Measurements from ENCODE around the gene VIPR2. TPM values are rescaled to one million over a fixed set of nuclear protein-coding genes. Genes with fewer than 3 reads are reported as not detected.
"Not testable (repeated sequence)": the region's sequence is repeated elsewhere in the genome, so short reads cannot be mapped to it uniquely, and the experiment has no call there.

VIPR2 gene
- total RNA-seq, 2 donors from 2014 or later, result 0.46 to 3.0 TPM

- Mint-ChIP-seq H3K9me3 (no peaks in the 10 kb centered on the region), H3K36me3 (ENCODE audit: insufficient read depth in 2 of 2) (no peaks in the 10 kb centered on the region), H3K27me3 (ENCODE audit: low read depth) (no peaks in the 10 kb centered on the region), H3K4me3 (no peak overlapping the region), H3K27ac (no peak overlapping the region), H3K4me1 (ENCODE audit: low read depth) (no peaks in the 10 kb centered on the region)
- DNase-seq, result no peak
- ATAC-seq (replicated peaks in 1 of 2), result no peak
These were observed 21.9 kb upstream of the VIPR2 start for GRCh38 chr7:159166530-159166929.

- H3K4me1 Mint-ChIP-seq (ENCODE audit: low read depth), result no peaks in the 10 kb centered on the region
- H3K9me3 Mint-ChIP-seq, result no peaks in the 10 kb centered on the region
- DNase-seq (no peak), ATAC-seq (replicated peaks in 1 of 2) (no peak)
- no peaks in the 10 kb centered on the region for H3K36me3 Mint-ChIP-seq (ENCODE audit: insufficient read depth in 2 of 2)
- no peaks in the 10 kb centered on the region for H3K27me3 Mint-ChIP-seq (ENCODE audit: low read depth)
- H3K4me3 Mint-ChIP-seq, result no peak overlapping the region
- no peak overlapping the region for H3K27ac Mint-ChIP-seq
These were observed 20.7 kb upstream of the VIPR2 start for GRCh38 chr7:159165352-159165751.

- not testable (repeated sequence) for H3K4me3 Mint-ChIP-seq; ATAC-seq (replicated peaks in 1 of 2); H3K36me3 Mint-ChIP-seq (ENCODE audit: insufficient read depth in 2 of 2); H3K9me3 Mint-ChIP-seq; H3K27ac Mint-ChIP-seq; H3K27me3 Mint-ChIP-seq (ENCODE audit: low read depth); H3K4me1 Mint-ChIP-seq (ENCODE audit: low read depth); DNase-seq
These were observed 19.1 kb upstream of the VIPR2 start for GRCh38 chr7:159163703-159164301.

- H3K36me3 Mint-ChIP-seq (ENCODE audit: insufficient read depth in 2 of 2); H3K27me3 Mint-ChIP-seq (ENCODE audit: low read depth); DNase-seq; ATAC-seq (replicated peaks in 1 of 2); H3K4me1 Mint-ChIP-seq (ENCODE audit: low read depth); H3K9me3 Mint-ChIP-seq; H3K4me3 Mint-ChIP-seq; H3K27ac Mint-ChIP-seq: not testable (repeated sequence)
These were observed 17.5 kb upstream of the VIPR2 start for GRCh38 chr7:159162050-159162626.

GRCh38 chr7:159160450-159160849 lies 15.8 kb upstream of the VIPR2 start:
- ATAC-seq (replicated peaks in 1 of 2), result no peak
- Mint-ChIP-seq H3K4me3 (no peak overlapping the region), H3K4me1 (ENCODE audit: low read depth) (no peaks in the 10 kb centered on the region), H3K36me3 (ENCODE audit: insufficient read depth in 2 of 2) (no peaks in the 10 kb centered on the region), H3K9me3 (no peaks in the 10 kb centered on the region), H3K27me3 (ENCODE audit: low read depth) (no peaks in the 10 kb centered on the region), H3K27ac (no peak overlapping the region)
- no peak for DNase-seq

GRCh38 chr7:159159731-159160130 lies 15.1 kb upstream of the VIPR2 start:
- H3K27me3 Mint-ChIP-seq (ENCODE audit: low read depth), result no peaks in the 10 kb centered on the region
- H3K9me3 Mint-ChIP-seq, result no peaks in the 10 kb centered on the region
- ATAC-seq (replicated peaks in 1 of 2) (no peak), DNase-seq (no peak)
- no peaks in the 10 kb centered on the region for H3K4me1 Mint-ChIP-seq (ENCODE audit: low read depth)
- H3K27ac Mint-ChIP-seq, result no peak overlapping the region
- H3K4me3 Mint-ChIP-seq, result no peak overlapping the region
- H3K36me3 Mint-ChIP-seq (ENCODE audit: insufficient read depth in 2 of 2), result no peaks in the 10 kb centered on the region

GRCh38 chr7:159158888-159159405 lies 14.3 kb upstream of the VIPR2 start:
- DNase-seq, result no peak
- no peaks in the 10 kb centered on the region for H3K27me3 Mint-ChIP-seq (ENCODE audit: low read depth)
- no peaks in the 10 kb centered on the region for H3K9me3 Mint-ChIP-seq
- H3K4me1 Mint-ChIP-seq (ENCODE audit: low read depth), result no peaks in the 10 kb centered on the region
- no peaks in the 10 kb centered on the region for H3K36me3 Mint-ChIP-seq (ENCODE audit: insufficient read depth in 2 of 2)
- ATAC-seq (replicated peaks in 1 of 2), result no peak
- H3K4me3 Mint-ChIP-seq, result no peak overlapping the region
- H3K27ac Mint-ChIP-seq, result no peak overlapping the region

- H3K4me3 Mint-ChIP-seq, result no peak overlapping the region
- no peaks in the 10 kb centered on the region for H3K9me3 Mint-ChIP-seq
- no peaks in the 10 kb centered on the region for H3K4me1 Mint-ChIP-seq (ENCODE audit: low read depth)
- no peak overlapping the region for H3K27ac Mint-ChIP-seq
- no peak for DNase-seq
- no peaks in the 10 kb centered on the region for H3K27me3 Mint-ChIP-seq (ENCODE audit: low read depth)
- no peaks in the 10 kb centered on the region for H3K36me3 Mint-ChIP-seq (ENCODE audit: insufficient read depth in 2 of 2)
- ATAC-seq (replicated peaks in 1 of 2), result no peak
These were observed 13.6 kb upstream of the VIPR2 start for GRCh38 chr7:159158125-159158887.

- H3K4me3 Mint-ChIP-seq, result no peak overlapping the region
- H3K4me1 Mint-ChIP-seq (ENCODE audit: low read depth), result no peaks in the 10 kb centered on the region
- no peak overlapping the region for H3K27ac Mint-ChIP-seq
- H3K36me3 Mint-ChIP-seq (ENCODE audit: insufficient read depth in 2 of 2), result no peaks in the 10 kb centered on the region
- H3K27me3 Mint-ChIP-seq (ENCODE audit: low read depth), result no peaks in the 10 kb centered on the region
- ATAC-seq (replicated peaks in 1 of 2) (no peak), DNase-seq (no peak)
- no peaks in the 10 kb centered on the region for H3K9me3 Mint-ChIP-seq
These were observed 13.0 kb upstream of the VIPR2 start for GRCh38 chr7:159157714-159158113.

- H3K9me3 Mint-ChIP-seq, result no peaks in the 10 kb centered on the region
- no peak for ATAC-seq (replicated peaks in 1 of 2)
These were observed 12.0 kb upstream of the VIPR2 start for GRCh38 chr7:159156436-159157245.

GRCh38 chr7:159155410-159155809 lies 10.7 kb upstream of the VIPR2 start:
- no peak for ATAC-seq (replicated peaks in 1 of 2)
- Mint-ChIP-seq H3K27ac (no peak overlapping the region), H3K4me3 (no peak overlapping the region), H3K9me3 (no peaks in the 10 kb centered on the region), H3K4me1 (ENCODE audit: low read depth) (no peaks in the 10 kb centered on the region), H3K27me3 (ENCODE audit: low read depth) (no peaks in the 10 kb centered on the region), H3K36me3 (ENCODE audit: insufficient read depth in 2 of 2) (no peaks in the 10 kb centered on the region)
- DNase-seq, result no peak

More at GRCh38 chr7:159156436-159157245, 12.0 kb upstream of the VIPR2 start:
- no peak for DNase-seq
- Mint-ChIP-seq H3K27ac (no peak overlapping the region), H3K4me1 (ENCODE audit: low read depth) (no peaks in the 10 kb centered on the region), H3K4me3 (no peak overlapping the region), H3K36me3 (ENCODE audit: insufficient read depth in 2 of 2) (no peaks in the 10 kb centered on the region), H3K27me3 (ENCODE audit: low read depth) (no peaks in the 10 kb centered on the region)

- Mint-ChIP-seq H3K27ac (no peak overlapping the region), H3K4me3 (no peak overlapping the region), H3K27me3 (ENCODE audit: low read depth) (no peaks in the 10 kb centered on the region), H3K4me1 (ENCODE audit: low read depth) (no peaks in the 10 kb centered on the region), H3K36me3 (ENCODE audit: insufficient read depth in 2 of 2) (no peaks in the 10 kb centered on the region), H3K9me3 (no peaks in the 10 kb centered on the region)
- ATAC-seq (replicated peaks in 1 of 2) (no peak), DNase-seq (no peak)
These were observed 9.6 kb upstream of the VIPR2 start for GRCh38 chr7:159154243-159154642.

- Mint-ChIP-seq H3K36me3 (ENCODE audit: insufficient read depth in 2 of 2) (no peaks in the 10 kb centered on the region), H3K27me3 (ENCODE audit: low read depth) (no peaks in the 10 kb centered on the region), H3K9me3 (no peaks in the 10 kb centered on the region), H3K4me1 (ENCODE audit: low read depth) (no peaks in the 10 kb centered on the region), H3K4me3 (no peak overlapping the region), H3K27ac (no peak overlapping the region)
- no peak for DNase-seq
- ATAC-seq (replicated peaks in 1 of 2), result no peak
These were observed 8.8 kb upstream of the VIPR2 start for GRCh38 chr7:159153511-159153910.

All from activated T-cell treated with anti-CD3 and anti-CD28 coated beads, Interleukin-2, amount 50 U/mL, for 72 hours (primary cell).